ES-I3 (cell line): ENCODE measurements around the gene LRRC3B.

ENCODE experiments used
- H3K36me3 ChIP-seq: 2 replicates; pipeline ENCODE4 v1.6.1; 2013; ENCODE audit warnings: mild to moderate bottlenecking, low read length, control low read depth, moderate library complexity; ENCODE audit not compliant: insufficient read depth
- H3K4me1 ChIP-seq: 2 replicates; pipeline ENCODE4 v1.6.1; 2013; ENCODE audit warnings: mild to moderate bottlenecking, control low read depth, low read length; ENCODE audit not compliant: insufficient read depth
- H3K9ac ChIP-seq: 2 replicates; pipeline ENCODE4 v1.6.1; 2013; ENCODE audit warnings: low read depth, mild to moderate bottlenecking, low read length, moderate library complexity
- H3K9me3 ChIP-seq: 2 replicates; pipeline ENCODE4 v1.6.1; 2013; ENCODE audit warnings: mild to moderate bottlenecking, low read length, moderate library complexity; ENCODE audit not compliant: control insufficient read depth, insufficient read depth

LRRC3B gene

GRCh38 chr3:26648461-26648860 is 25.9 kb downstream of the LRRC3B start:
- Histone ChIP-seq H3K36me3 (no peaks in the 10 kb centered on the region), H3K4me1 (no peaks in the 10 kb centered on the region), H3K9ac (no peak overlapping the region), H3K9me3 (no peaks in the 10 kb centered on the region)

DNA sequence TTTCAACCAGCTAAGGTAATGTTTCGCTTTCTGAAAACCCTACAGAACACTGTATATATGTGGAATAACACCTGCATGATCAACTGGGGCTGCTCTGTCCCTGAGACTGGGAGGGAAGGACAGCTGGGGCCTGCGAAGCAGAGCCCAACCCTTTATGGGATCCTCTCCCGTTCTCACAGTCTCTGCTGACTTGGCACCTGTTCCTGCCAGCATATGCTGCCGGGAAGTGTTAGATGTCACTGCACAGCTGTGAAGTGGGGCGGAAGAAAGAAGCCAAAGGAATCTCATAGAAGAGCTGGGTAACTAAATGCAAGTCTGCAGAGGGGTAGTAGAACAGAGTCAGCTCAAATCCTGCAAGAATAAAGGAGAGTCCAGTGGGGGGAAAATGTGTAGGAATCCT is 29.6 kb downstream of the LRRC3B start:
- Histone ChIP-seq H3K9me3 (no peaks in the 10 kb centered on the region), H3K36me3 (no peaks in the 10 kb centered on the region), H3K4me1 (no peaks in the 10 kb centered on the region), H3K9ac (no peak overlapping the region)

DNA sequence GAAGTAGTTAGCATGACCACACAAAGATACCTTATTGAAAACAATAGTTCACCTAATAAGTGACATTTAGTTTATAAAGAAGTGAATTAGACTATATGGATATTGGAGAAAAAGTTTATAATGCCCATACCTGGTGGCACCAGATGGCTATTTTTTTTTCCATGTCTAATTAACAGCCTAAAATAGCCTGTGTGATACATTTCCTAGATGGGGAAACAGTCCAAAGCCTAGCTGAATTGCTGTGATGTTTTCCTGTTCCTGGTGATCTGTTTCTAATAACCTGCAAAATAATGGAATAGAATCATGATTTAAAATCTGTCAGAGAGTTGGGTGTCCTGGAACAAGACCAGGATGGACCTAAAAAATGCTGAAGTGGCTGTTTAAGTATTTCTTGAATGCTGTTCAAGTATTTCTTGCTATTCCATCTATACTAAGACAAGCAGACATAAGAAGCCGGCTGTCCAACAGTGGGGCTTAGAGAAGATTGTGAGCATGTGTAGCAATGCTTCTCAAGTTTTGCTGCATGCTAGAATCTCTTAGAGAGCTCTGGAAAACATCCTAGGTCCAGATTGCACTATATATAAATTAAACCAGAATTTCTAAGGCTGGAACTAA is 31.3 kb downstream of the LRRC3B start:
- Histone ChIP-seq H3K9ac (no peak overlapping the region), H3K36me3 (no peaks in the 10 kb centered on the region), H3K4me1 (no peaks in the 10 kb centered on the region; the same call in 1 of the 2 replicates), H3K9me3 (no peaks in the 10 kb centered on the region)

DNA sequence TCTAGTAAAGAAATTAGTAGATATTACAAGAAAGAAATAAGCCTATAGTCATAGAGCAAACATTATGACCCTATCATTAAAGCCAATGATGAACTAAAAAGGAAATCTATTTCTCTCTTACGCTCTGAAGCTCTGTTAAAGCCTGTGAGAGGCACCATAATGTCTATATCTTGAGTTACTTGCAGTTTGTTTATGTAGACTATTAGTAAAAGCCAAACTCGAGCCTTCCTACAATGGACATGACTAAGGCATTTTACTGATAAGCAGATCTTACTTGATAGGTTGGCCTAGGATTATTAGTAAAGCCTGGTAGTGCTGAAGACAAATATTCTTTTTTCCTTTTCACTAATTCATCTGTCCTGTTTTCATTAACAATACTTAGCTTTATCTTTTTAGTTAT is 32.7 kb downstream of the LRRC3B start:
- no peaks in the 10 kb centered on the region; the same call in 1 of the 2 replicates for H3K4me1 ChIP-seq
- H3K9me3 ChIP-seq, result no peaks in the 10 kb centered on the region
- H3K36me3 ChIP-seq, result no peaks in the 10 kb centered on the region; the same call in 1 of the 2 replicates
- H3K9ac ChIP-seq, result no peak overlapping the region

- no peaks in the 10 kb centered on the region; the same call in 1 of the 2 replicates for H3K4me1 ChIP-seq
- no peaks in the 10 kb centered on the region; the same call in 1 of the 2 replicates for H3K36me3 ChIP-seq
- H3K9me3 ChIP-seq, result no peaks in the 10 kb centered on the region
- H3K9ac ChIP-seq, result no peak overlapping the region
These were observed 34.9 kb downstream of the LRRC3B start for GRCh38 chr3:26657348-26657976.

GRCh38 chr3:26668171-26668570 is 45.6 kb downstream of the LRRC3B start:
- H3K36me3 ChIP-seq, result no peaks in the 10 kb centered on the region
- H3K9ac ChIP-seq, result no peak overlapping the region
- H3K4me1 ChIP-seq, result no peaks in the 10 kb centered on the region
- no peaks in the 10 kb centered on the region for H3K9me3 ChIP-seq

DNA sequence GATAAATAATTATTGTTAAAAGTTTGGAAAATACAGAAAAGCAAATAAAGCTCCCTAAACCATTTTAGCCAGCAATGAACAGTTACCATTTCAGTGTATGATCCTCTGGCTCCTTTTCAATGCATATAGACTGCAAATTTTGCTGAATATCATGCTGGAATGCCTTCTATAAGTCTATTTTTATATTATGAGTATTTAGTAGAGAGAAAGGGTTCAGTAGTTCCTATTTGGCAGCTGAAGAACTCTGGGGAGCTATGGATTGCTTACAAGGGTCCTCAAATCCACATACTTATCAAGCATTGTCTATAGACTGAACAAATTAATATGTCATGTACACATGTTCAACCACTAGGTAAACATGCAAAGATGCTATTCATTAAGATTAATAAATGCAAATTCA is 46.1 kb downstream of the LRRC3B start:
- H3K4me1 ChIP-seq, result no peaks in the 10 kb centered on the region
- no peaks in the 10 kb centered on the region for H3K9me3 ChIP-seq
- no peaks in the 10 kb centered on the region for H3K36me3 ChIP-seq
- H3K9ac ChIP-seq, result no peak overlapping the region

DNA sequence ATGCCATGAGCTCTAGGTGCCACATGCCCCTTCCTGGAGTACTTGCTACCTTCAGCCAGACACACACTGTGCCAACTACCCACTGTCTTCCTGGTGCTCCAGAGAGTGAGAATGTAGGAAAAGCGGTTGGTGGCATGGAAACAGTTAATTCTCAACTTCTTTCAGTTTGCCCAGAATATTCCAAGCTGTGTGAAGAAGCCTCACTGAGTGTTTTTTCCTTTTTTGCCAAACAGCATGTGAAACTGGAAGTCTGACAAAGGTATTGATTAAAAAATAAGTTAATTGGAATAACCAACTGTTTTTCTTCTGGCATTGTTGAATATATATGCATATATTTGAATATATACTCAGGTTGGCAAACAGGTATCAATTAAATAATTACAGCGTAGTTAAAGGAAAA is 52.8 kb downstream of the LRRC3B start:
- no peaks in the 10 kb centered on the region for H3K36me3 ChIP-seq
- no peak overlapping the region; the same call in 1 of the 2 replicates for H3K9ac ChIP-seq
- H3K4me1 ChIP-seq, result no peaks in the 10 kb centered on the region
- no peaks in the 10 kb centered on the region for H3K9me3 ChIP-seq

- Histone ChIP-seq H3K9ac (no peak overlapping the region), H3K9me3 (no peaks in the 10 kb centered on the region; the same call in 1 of the 2 replicates), H3K36me3 (no peaks in the 10 kb centered on the region), H3K4me1 (no peaks in the 10 kb centered on the region)
These were observed 59.1 kb downstream of the LRRC3B start for GRCh38 chr3:26681632-26682031.

DNA sequence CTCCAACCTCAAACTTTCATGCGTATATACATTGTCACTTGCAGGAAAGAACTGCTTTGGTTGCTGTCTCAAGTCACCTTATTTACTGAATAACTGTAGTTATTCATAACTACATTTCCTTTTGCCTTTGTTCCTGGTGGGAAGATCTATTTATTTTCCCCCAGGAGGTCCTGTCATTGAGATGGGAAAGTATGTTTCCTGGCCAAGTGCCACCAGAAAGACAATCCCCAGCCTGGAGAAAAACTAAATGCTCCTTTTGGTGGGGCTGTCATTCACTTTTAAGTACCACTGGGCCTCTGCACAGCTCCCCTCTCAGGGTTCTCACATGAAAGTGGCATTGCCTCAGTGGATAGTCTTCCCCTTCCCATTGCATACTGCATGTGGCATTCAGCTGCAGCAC is 59.8 kb downstream of the LRRC3B start:
- H3K4me1 ChIP-seq, result no peaks in the 10 kb centered on the region
- no peaks in the 10 kb centered on the region for H3K36me3 ChIP-seq
- no peaks in the 10 kb centered on the region; the same call in 1 of the 2 replicates for H3K9me3 ChIP-seq
- no peak overlapping the region for H3K9ac ChIP-seq

DNA sequence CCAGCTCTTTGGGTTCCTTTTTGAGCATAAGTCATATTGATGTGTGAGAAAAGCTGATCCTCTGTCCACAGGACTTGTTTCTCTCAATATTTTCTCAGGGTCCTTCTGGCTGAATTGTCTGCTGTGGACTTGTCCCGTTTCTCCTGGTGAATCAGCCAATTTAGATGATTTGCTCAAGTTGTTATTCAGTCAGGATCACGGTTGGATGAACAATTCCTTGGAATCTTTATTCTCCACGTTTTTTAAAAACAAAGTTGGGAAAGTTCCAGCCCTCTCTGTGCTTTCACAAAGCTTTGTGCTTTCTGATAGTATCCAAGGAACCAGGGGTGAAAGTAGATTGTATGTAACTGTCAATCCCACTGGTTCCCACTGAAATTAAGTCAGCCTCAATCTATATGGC is 61.3 kb downstream of the LRRC3B start:
- no peaks in the 10 kb centered on the region for H3K4me1 ChIP-seq
- no peak overlapping the region for H3K9ac ChIP-seq
- H3K36me3 ChIP-seq, result no peaks in the 10 kb centered on the region
- H3K9me3 ChIP-seq, result no peaks in the 10 kb centered on the region; the same call in 1 of the 2 replicates

- H3K36me3 ChIP-seq, result no peaks in the 10 kb centered on the region
- H3K4me1 ChIP-seq, result no peaks in the 10 kb centered on the region
- no peak overlapping the region for H3K9ac ChIP-seq
- no peaks in the 10 kb centered on the region; the same call in 1 of the 2 replicates for H3K9me3 ChIP-seq
These were observed 64.9 kb downstream of the LRRC3B start for GRCh38 chr3:26687466-26687865.

- no peak overlapping the region for H3K9ac ChIP-seq
- no peaks in the 10 kb centered on the region for H3K4me1 ChIP-seq
- H3K36me3 ChIP-seq, result no peaks in the 10 kb centered on the region
- no peaks in the 10 kb centered on the region for H3K9me3 ChIP-seq
These were observed 77.0 kb downstream of the LRRC3B start for GRCh38 chr3:26699553-26699952.

DNA sequence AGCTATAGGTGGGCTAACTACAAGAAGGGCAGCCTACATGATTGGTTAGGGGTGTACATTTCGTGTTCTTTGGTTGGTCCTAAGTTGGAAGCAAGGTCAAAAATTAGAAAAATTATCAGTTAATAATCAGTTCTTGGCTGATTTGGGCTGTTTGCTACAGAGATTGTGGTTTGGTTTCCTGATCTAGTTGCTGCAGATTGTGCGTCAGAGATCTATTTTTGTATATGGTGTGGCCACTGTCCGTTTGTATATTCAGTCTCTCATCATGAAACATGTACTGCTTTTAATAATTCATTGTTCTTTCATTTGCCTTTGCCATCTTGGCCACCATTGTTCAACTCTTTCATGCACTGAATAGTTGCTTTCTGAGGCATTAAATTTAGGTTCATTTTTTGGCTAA is 80.9 kb downstream of the LRRC3B start:
- H3K9ac ChIP-seq, result no peak overlapping the region
- H3K9me3 ChIP-seq, result no peaks in the 10 kb centered on the region
- no peaks in the 10 kb centered on the region for H3K4me1 ChIP-seq
- H3K36me3 ChIP-seq, result no peaks in the 10 kb centered on the region

DNA sequence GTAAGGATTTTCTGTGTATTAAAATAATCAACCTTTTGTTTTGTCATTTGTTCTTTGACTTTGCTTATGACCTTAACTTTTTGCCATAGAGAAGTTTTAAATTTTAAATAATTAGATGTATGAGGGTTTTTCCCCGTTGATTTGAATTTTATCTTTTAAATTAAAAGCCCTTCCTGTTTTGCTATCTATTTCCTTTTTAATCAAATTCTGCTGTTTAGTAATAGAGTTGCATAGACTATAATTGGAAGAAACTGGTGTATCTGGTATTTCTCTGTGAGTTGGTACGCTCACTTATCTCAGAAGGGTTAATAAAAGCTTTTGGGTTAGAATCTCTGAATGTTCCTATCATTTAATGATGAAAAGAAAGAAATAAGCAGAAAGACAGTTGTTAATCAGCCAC is 82.2 kb downstream of the LRRC3B start:
- H3K4me1 ChIP-seq, result no peaks in the 10 kb centered on the region; the same call in 1 of the 2 replicates
- no peaks in the 10 kb centered on the region for H3K9me3 ChIP-seq
- no peak overlapping the region for H3K9ac ChIP-seq
- H3K36me3 ChIP-seq, result no peaks in the 10 kb centered on the region
